SJCRH30 (cell line): Measurements from ENCODE around the gene SH2D6. TPM values are rescaled to one million over a fixed set of nuclear protein-coding genes. Genes with fewer than 3 reads are reported as not detected.
"Not testable (repeated sequence)": the region's sequence is repeated elsewhere in the genome, so short reads cannot be mapped to it uniquely, and the experiment has no call there.

Source experiments
- DNase-seq, 2 experiments: peaks; one replicate each; pipeline ENCODE4 v3.0.0-alpha.2; 2015 to 2020
- H3K27ac ChIP-seq: fragments of 250-450 bp; sonication (Bioruptor Pico); 2 replicates; pipeline ENCODE4 v1.5.1; 2020; ENCODE audit warnings: mild to moderate bottlenecking, moderate library complexity
- H3K27me3 ChIP-seq: fragments of 250-450 bp; sonication (Bioruptor Pico); 2 replicates; pipeline ENCODE4 v1.5.1; 2020; ENCODE audit warnings: mild to moderate bottlenecking, moderate library complexity
- H3K36me3 ChIP-seq: fragments of 250-450 bp; sonication (Bioruptor Pico); 2 replicates; pipeline ENCODE4 v1.5.1; 2020; ENCODE audit warnings: mild to moderate bottlenecking, moderate library complexity
- H3K4me1 ChIP-seq: fragments of 250-450 bp; sonication (Bioruptor Pico); 2 replicates; pipeline ENCODE4 v1.5.1; 2020; ENCODE audit warnings: mild to moderate bottlenecking, moderate library complexity
- H3K4me3 ChIP-seq: fragments of 250-450 bp; sonication (Bioruptor Pico); 2 replicates; pipeline ENCODE4 v1.5.1; 2020; ENCODE audit warnings: mild to moderate bottlenecking, moderate library complexity
- H3K9me3 ChIP-seq: fragments of 250-450 bp; sonication (Bioruptor Pico); replicated peaks from 2 replicates; pipeline ENCODE4 v1.5.1; 2020; ENCODE audit warnings: mild to moderate bottlenecking, moderate library complexity
- total RNA-seq: library from RNA; depleted of rRNA; stranded (reverse); fragments of >200 nt; shearing (Covaris generic); gene quantifications from 2 replicates; pipeline ENCODE4 v1.2.3, GENCODE V29; 2014; rRNA removed

Gene SH2D6
- 0.25 and 0.77 TPM in 2 replicates for total RNA-seq

GRCh38 chr2:85418132-85419008 is at the start of gene SH2D6:
TSS of gene SH2D6 (plus strand) at chr2:85418714. CDS start at chr2:85429466, 10,752 bp downstream.
- Histone ChIP-seq H3K36me3 (no peaks in the 10 kb centered on the region), H3K27me3 (no peaks in the 10 kb centered on the region), H3K4me3 (peak within 1 kb of the TSS; percentile 72), H3K4me1 (peaks cover 13% of the 10 kb centered on the region), H3K27ac (peak within 1 kb of the TSS; percentile 84), H3K9me3 (no peaks in the 10 kb centered on the region)
- peak; percentile 89 to 94 for DNase-seq

- DNase-seq = no peak
- H3K36me3 ChIP-seq = no peaks in the 10 kb centered on the region
Measured at GRCh38 chr2:85368921-85369320, 49.6 kb upstream of the SH2D6 start.

GRCh38 chr2:85369500-85369899 is 49.0 kb upstream of the SH2D6 start:
- H3K9me3 ChIP-seq = no peaks in the 10 kb centered on the region
- no peaks in the 10 kb centered on the region for H3K27me3 ChIP-seq
- H3K4me3 ChIP-seq = no peak overlapping the region
- H3K4me1 ChIP-seq = no peaks in the 10 kb centered on the region
- H3K27ac ChIP-seq = no peak overlapping the region
- no peaks in the 10 kb centered on the region for H3K36me3 ChIP-seq
- DNase-seq = no peak

More at GRCh38 chr2:85368921-85369320, 49.6 kb upstream of the SH2D6 start:
- no peak overlapping the region for H3K27ac ChIP-seq
- no peak overlapping the region for H3K4me3 ChIP-seq
- no peaks in the 10 kb centered on the region for H3K9me3 ChIP-seq
- no peaks in the 10 kb centered on the region for H3K27me3 ChIP-seq
- H3K4me1 ChIP-seq = no peaks in the 10 kb centered on the region

- Histone ChIP-seq H3K27ac (no peak overlapping the region), H3K27me3 (no peaks in the 10 kb centered on the region), H3K36me3 (no peaks in the 10 kb centered on the region), H3K4me1 (no peaks in the 10 kb centered on the region), H3K9me3 (no peaks in the 10 kb centered on the region), H3K4me3 (no peak overlapping the region)
- DNase-seq = no peak
Measured at GRCh38 chr2:85371045-85371444, 47.5 kb upstream of the SH2D6 start.

- Histone ChIP-seq H3K27me3 (no peaks in the 10 kb centered on the region), H3K4me3 (no peak overlapping the region), H3K27ac (no peak overlapping the region), H3K4me1 (no peaks in the 10 kb centered on the region), H3K9me3 (no peaks in the 10 kb centered on the region; the same call in 1 of the 2 replicates), H3K36me3 (peaks cover 26% of the 10 kb centered on the region)
- DNase-seq = no peak
Measured at GRCh38 chr2:85376291-85377065, 42.0 kb upstream of the SH2D6 start.

- H3K9me3 ChIP-seq = no peaks in the 10 kb centered on the region; the same call in 1 of the 2 replicates
- no peak overlapping the region for H3K27ac ChIP-seq
- no peak for DNase-seq
- H3K4me1 ChIP-seq = no peaks in the 10 kb centered on the region
- no peaks in the 10 kb centered on the region for H3K27me3 ChIP-seq
- no peak overlapping the region for H3K4me3 ChIP-seq
- peaks cover 26% of the 10 kb centered on the region for H3K36me3 ChIP-seq
Measured at GRCh38 chr2:85377083-85377482, 41.4 kb upstream of the SH2D6 start.

GRCh38 chr2:85378257-85378656 is 40.3 kb upstream of the SH2D6 start:
- Histone ChIP-seq H3K27me3 (no peaks in the 10 kb centered on the region), H3K36me3 (peaks cover 26% of the 10 kb centered on the region), H3K4me1 (no peaks in the 10 kb centered on the region), H3K27ac (no peak overlapping the region), H3K9me3 (no peaks in the 10 kb centered on the region; the same call in 1 of the 2 replicates), H3K4me3 (no peak overlapping the region)
- no peak for DNase-seq

- no peaks in the 10 kb centered on the region for H3K4me1 ChIP-seq
- no peak overlapping the region for H3K4me3 ChIP-seq
- H3K27ac ChIP-seq = no peak overlapping the region
- DNase-seq = no peak
- H3K27me3 ChIP-seq = no peaks in the 10 kb centered on the region
- no peaks in the 10 kb centered on the region; the same call in 1 of the 2 replicates for H3K9me3 ChIP-seq
- peaks cover 29% of the 10 kb centered on the region for H3K36me3 ChIP-seq
Measured at GRCh38 chr2:85380048-85380447, 38.5 kb upstream of the SH2D6 start.

GRCh38 chr2:85383151-85383550 is 35.4 kb upstream of the SH2D6 start:
- DNase-seq, H3K4me3 ChIP-seq, H3K27ac ChIP-seq, H3K4me1 ChIP-seq, H3K27me3 ChIP-seq, H3K9me3 ChIP-seq: not testable (repeated sequence)
- H3K36me3 ChIP-seq = peaks cover 29% of the 10 kb centered on the region

GRCh38 chr2:85383850-85384249 is 34.7 kb upstream of the SH2D6 start:
- Histone ChIP-seq H3K27ac (no peak overlapping the region), H3K9me3 (no peaks in the 10 kb centered on the region; the same call in 1 of the 2 replicates), H3K36me3 (peaks cover 24% of the 10 kb centered on the region), H3K27me3 (no peaks in the 10 kb centered on the region), H3K4me1 (no peaks in the 10 kb centered on the region), H3K4me3 (no peak overlapping the region)
- DNase-seq = no peak

- Histone ChIP-seq H3K36me3 (peaks cover 10% of the 10 kb centered on the region), H3K4me3 (no peak overlapping the region)
Measured at GRCh38 chr2:85385746-85386145, 32.8 kb upstream of the SH2D6 start.

GRCh38 chr2:85387754-85388153 is 30.8 kb upstream of the SH2D6 start:
- H3K9me3 ChIP-seq = no peaks in the 10 kb centered on the region
- H3K27me3 ChIP-seq = no peaks in the 10 kb centered on the region
- peaks cover 5% of the 10 kb centered on the region; the same call in 1 of the 2 replicates for H3K36me3 ChIP-seq
- no peak overlapping the region for H3K4me3 ChIP-seq
- H3K4me1 ChIP-seq = no peaks in the 10 kb centered on the region
- no peak for DNase-seq
- no peak overlapping the region for H3K27ac ChIP-seq

More at GRCh38 chr2:85385746-85386145, 32.8 kb upstream of the SH2D6 start:
- Histone ChIP-seq H3K4me1 (no peaks in the 10 kb centered on the region), H3K27me3 (no peaks in the 10 kb centered on the region), H3K9me3 (no peaks in the 10 kb centered on the region), H3K27ac (no peak overlapping the region)
- no peak for DNase-seq

- no peak for DNase-seq
- Histone ChIP-seq H3K36me3 (peaks cover 5% of the 10 kb centered on the region; the same call in 1 of the 2 replicates), H3K4me3 (no peak overlapping the region), H3K27ac (no peak overlapping the region), H3K4me1 (no peaks in the 10 kb centered on the region), H3K27me3 (no peaks in the 10 kb centered on the region), H3K9me3 (no peaks in the 10 kb centered on the region)
Measured at GRCh38 chr2:85388878-85389538, 29.5 kb upstream of the SH2D6 start.

GRCh38 chr2:85390941-85391669 is 27.4 kb upstream of the SH2D6 start:
- Histone ChIP-seq H3K4me3 (no peak overlapping the region), H3K27me3 (no peaks in the 10 kb centered on the region), H3K36me3 (peaks cover 3% of the 10 kb centered on the region; the same call in 1 of the 2 replicates), H3K27ac (no peak overlapping the region), H3K9me3 (no peaks in the 10 kb centered on the region), H3K4me1 (no peaks in the 10 kb centered on the region)
- DNase-seq = peak; percentile 22 to 47
